Measurements from ENCODE around the gene PGF.

The PGF gene

GRCh38 chr14:74918380-74918779 lies 37.0 kb downstream of the PGF start:
- DNase-seq (ENCODE audit: low read depth), result no peak

DNA sequence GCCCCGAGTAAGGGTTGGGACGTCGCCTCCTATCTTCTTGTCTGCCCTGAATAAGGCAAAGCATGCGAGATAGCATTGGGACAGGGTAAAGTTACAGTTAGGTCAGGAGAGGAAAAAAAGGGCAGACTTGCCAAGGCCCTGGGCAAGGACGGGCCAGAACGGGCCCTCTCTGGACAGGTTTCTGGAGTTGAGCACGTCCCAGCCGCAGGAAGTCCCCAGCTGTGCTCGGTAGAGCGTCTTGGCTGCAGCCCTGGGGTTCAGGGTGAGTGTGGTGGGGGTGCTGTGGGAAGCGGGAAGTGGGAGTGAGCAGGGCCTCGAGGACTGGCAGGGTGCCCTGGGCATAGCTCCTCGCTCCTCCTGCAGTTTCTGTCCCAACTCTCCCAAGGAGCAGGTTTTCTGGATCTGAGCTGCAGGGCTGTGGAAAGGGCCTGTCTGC lies 37.7 kb downstream of the PGF start:
- no peak for DNase-seq (ENCODE audit: low read depth)

GRCh38 chr14:74917178-74917543 lies 38.2 kb downstream of the PGF start:
- DNase-seq (ENCODE audit: low read depth), result no peak

- no peak for DNase-seq (ENCODE audit: low read depth)
Measured at GRCh38 chr14:74915826-74916225, 39.6 kb downstream of the PGF start.

- DNase-seq (ENCODE audit: low read depth), result no peak
Measured at GRCh38 chr14:74915426-74915825, 40.0 kb downstream of the PGF start.

DNA sequence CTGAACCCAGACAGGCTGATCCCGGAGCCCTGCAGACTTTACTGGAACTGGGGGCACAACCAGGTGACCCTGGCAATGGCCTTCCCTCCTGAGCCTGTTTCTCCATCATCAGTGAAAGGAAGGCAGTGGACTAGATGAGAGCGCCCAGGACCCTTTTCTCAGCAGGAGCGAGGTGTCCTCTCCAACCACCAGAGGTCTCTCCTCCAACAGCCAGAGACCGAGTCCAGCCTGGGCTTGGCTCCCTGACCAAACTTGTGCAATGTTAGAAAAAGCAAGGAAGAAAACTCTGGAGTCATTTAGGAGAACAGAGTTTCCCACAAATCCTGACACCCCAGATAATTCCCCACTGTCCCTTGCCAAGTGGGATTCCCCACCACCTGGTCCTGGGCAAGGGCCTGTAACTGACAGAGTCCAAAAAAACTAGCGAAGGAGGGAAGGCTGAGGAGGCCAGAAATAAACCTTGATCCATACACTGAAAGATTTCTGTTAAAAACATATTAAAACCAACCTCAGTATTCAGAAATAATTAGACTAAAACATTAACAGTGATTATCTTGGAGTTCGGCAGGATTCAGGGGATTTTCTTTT lies 41.3 kb downstream of the PGF start:
- no peak for DNase-seq (ENCODE audit: low read depth)

GRCh38 chr14:74913393-74913910 lies 41.9 kb downstream of the PGF start:
- no peak for DNase-seq (ENCODE audit: low read depth)

DNA sequence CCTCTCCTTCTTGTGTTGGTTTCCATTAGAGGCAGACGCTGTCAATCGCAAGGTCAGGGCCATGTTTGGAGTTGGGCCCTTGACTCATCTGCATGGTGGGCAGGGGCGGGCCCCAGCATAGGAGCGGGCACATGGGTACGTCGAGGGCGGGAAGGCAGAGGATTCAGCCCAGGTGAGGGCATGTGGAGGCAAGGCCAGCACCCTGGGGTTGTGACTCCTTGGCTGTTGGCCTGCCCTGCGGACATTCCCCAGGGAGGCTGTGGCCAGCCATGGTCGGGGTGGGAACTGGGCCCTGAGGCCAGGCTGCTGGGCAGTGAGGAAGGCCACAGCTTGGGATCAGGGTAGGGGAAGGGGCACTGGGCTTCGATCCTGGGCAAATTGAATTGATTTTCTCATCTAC lies 42.6 kb downstream of the PGF start:
- no peak for DNase-seq (ENCODE audit: low read depth)

DNA sequence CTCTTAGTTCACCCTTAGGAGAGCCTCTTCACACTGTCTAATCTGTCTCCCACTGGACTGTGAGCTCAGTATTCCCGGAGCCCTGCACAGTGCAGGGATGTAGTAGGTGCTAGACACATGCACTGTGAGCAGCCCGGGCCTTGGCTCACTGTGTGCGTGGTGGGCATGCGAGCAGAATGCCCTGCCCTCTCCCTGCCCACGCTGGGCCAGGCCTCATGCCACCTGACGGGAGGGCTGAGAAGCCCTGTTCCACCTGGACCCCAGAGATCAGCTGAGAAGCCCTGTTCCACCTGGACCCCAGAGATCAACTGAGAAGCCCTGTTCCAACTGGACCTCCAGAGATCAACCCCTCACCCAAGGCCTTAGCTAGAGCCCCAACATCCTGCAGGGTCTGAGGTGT lies 43.3 kb downstream of the PGF start:
- no peak for DNase-seq (ENCODE audit: low read depth)

DNA sequence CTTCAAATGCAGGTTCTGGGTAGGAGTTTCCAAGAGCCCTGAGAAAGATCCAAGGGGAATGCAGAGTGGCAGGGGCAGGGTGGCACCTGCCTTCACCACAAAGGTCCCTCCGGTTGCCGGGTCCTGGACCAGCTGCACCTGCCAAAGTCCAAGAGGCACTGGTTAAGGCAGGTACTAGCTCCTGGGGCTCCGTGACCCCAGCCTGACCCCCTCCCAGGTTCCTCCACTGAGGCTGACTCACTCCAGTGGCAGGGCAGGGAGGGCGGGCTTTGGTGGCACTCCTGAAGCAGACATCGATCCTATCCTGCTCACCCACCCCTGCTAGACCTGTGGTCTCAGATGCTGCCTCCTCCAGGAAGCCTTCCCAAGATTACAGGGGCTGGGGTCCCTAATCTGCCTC lies 43.7 kb downstream of the PGF start:
- DNase-seq (ENCODE audit: low read depth), result no peak

DNA sequence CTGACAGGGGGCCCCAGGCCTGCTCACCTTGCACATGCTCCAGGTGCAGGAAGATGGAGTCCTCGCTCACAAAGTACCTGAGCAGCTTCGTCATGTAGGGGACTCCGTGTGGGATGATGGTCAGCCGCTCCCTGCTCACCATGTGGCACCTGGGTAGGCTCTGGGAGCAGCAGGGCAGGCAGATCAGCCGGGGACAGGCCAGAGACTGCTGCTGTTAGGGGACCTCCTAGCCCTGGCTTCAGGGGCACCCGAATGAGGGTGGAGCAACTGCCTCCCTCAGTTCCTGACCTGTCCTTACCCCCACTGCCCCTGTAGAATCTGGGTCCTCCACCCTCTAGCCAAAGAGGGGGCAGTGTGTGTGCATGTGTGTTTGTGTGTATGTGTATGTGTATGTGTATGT lies 44.2 kb downstream of the PGF start:
- no peak for DNase-seq (ENCODE audit: low read depth)

DNA sequence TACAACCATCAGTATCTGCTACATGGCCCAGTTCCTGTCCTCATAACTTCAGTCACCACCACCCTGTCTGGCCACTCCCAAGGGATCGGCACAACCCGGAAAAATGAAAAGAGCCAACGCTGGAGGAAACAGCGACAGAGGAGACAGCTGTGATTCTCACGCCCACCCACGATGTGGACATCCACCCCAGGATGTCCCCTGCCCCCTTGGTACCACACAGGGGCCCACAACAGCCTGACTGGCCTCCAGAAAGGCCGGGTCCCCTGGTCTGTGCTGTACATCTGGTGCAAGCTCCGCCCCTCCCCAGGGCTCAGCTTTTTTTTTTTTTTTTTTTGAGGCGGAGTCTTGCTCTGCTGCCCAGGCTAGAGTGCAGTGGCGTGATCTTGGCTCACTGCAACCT lies 44.8 kb downstream of the PGF start:
- DNase-seq (ENCODE audit: low read depth), result no peak

DNA sequence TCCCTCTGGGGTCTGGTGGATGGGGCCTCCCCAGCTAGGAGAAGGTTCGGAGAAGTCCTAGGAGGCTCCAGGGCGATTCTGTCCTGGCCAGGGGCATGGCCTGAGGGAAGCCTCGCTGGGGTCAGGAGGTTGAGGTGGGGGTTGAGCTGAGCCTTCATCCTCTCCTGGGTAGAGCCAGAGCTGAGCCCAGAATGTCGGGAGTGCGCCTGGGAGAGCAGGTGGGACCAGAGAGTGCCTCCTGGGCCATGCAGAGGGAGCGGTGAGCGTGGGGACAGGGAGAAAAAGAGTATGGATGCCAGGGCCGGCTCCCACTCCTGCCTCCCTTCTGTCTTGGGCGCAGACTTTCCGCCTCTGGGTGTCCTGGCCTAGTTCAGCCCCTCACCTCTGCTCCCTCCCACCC lies 45.5 kb downstream of the PGF start:
- DNase-seq (ENCODE audit: low read depth), result no peak

DNA sequence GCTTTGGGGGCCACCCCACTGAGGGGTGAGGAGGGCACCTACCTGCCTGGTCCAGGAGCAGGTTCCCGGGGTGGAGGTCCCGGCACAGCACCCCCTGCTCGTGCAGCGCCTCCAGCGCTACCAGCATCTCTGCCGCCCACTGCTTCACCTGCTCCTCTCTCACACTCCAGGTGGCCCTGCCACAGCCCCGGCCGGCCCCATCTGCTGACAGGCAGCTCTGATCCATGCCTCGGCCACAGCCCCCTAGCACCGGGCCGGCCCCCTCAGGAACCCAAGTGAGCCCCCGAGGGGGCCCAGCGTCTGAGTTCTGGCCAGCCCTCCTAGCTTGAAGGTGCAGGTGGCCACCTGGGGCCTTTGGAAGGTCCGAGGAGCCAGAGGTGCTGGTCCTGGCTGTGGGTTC lies 45.9 kb downstream of the PGF start:
- no peak for DNase-seq (ENCODE audit: low read depth)

- no peak for DNase-seq (ENCODE audit: low read depth)
Measured at GRCh38 chr14:74908861-74909341, 46.5 kb downstream of the PGF start.

DNA sequence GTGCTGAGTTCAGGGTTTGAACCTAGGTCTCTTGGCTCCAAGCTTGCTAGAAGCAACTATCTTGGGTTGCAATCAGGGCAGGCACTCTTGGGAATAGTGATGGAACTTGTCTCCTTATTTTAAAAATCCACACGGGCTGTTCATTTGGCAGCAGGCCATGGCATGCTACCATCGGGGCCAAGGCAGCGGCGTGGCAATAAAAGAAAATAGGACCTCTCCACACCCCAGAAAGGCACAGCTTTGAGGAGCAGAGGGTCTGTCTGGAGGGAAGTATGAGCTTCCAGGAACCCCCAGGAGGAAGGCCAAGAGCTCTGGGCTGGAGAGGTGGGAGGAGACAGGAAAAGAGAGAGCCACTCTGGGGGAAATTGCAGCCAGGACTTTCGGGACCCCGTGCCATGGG lies 47.7 kb downstream of the PGF start:
- no peak for DNase-seq (ENCODE audit: low read depth)

- DNase-seq (ENCODE audit: low read depth), result no peak
Measured at GRCh38 chr14:74906925-74907521, 48.4 kb downstream of the PGF start.

DNA sequence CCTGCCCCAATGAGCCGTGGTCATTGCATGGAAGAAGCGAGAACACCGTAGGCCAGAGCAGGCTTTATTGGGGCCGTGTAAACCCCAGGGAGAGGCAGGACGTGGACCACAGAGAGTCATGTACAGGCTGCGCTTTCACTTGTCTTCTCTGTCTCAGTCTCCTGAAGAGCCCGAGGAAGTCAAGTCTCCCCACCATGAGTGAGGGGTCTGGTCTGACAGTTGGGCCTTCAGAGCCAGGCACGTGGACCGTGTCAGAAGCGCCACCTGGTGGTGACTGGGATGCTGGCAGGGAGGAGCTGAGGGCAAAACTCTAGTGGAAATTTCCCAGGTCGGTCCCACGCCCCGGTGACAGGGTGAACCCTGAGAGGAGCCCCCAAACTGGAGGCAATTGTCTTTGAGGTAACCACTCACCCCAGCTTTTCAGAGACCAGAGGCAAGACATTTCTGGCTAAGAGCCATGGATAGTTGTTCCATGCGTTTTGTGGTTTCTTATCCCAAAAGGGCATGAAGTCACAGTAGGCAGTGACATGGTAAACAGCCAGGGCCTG lies 49.7 kb downstream of the PGF start:
- peak; percentile 69 for DNase-seq (ENCODE audit: low read depth)

- no peak for DNase-seq (ENCODE audit: low read depth)
Measured at GRCh38 chr14:74904635-74905503, 50.5 kb downstream of the PGF start.

- DNase-seq (ENCODE audit: low read depth), result no peak
Measured at GRCh38 chr14:74902941-74903705, 52.3 kb downstream of the PGF start.

GRCh38 chr14:74898694-74899093 lies 56.7 kb downstream of the PGF start:
- no peak for DNase-seq (ENCODE audit: low read depth)

- DNase-seq (ENCODE audit: low read depth), result no peak
Measured at GRCh38 chr14:74898083-74898482, 57.3 kb downstream of the PGF start.
